ENCODE results near the gene HMX1. TPM values are rescaled to one million over a fixed set of nuclear protein-coding genes. Genes with fewer than 3 reads are reported as not detected.

Gene HMX1
- total RNA-seq, 2 experiments from 2014 or later = not detected

DNA sequence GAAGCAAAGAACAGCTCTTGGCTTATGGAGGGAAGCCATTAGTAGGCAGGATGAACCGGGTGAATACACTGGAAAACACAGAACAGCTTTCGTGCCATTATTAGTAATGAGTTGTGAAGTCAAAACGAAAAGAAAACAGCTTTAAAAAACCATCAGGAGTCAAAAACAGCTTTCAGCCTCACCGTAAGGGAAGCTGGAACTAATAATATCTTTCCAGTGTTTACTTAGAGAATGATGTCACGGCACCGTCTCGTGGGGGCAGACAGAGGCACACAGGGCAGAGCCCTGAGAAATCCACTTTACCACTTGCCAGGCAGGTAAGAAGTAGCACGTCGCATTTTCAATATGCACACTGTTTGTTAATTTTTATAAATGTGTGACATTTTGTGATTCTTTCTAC, 37.9 kb upstream of the HMX1 start:
- H3K4me3 ChIP-seq (ENCODE audit: low read length) = no peak overlapping the region
- CTCF ChIA-PET = no interaction called here

GRCh38 chr4:8908206-8908893, 36.7 kb upstream of the HMX1 start:
- Mint-ChIP-seq H3K4me3 (no peak overlapping the region), H3K27me3 (peaks cover 6% of the 10 kb centered on the region), H3K4me1 (ENCODE audit: low read depth) (no peaks in the 10 kb centered on the region), H3K9me3 (no peaks in the 10 kb centered on the region), H3K27ac (no peak overlapping the region), H3K36me3 (ENCODE audit: low read depth) (no peaks in the 10 kb centered on the region)
- no peak overlapping the region for H3K4me3 ChIP-seq (ENCODE audit: low read length)
- DNase-seq (peak in 1 of 14 experiments; percentile 26), ATAC-seq (ENCODE audit: poor library complexity) (no peak)
- ChIA-PET CTCF (no interaction called here), POLR2A (no interaction called here)
- intact Hi-C loops (cut with DNase I, micrococcal nuclease) = no loop called here
- H3K9me3 ChIP-seq (ENCODE audit: control insufficient read depth in 1 of 2, insufficient read depth in 1 of 2, low read length in 2 of 2) = peaks cover 0 to 42% of the 10 kb centered on the region in 2 experiments
- no peaks in the 10 kb centered on the region for H3K36me3 ChIP-seq (ENCODE audit: insufficient read depth, low read length)
- H3K27me3 ChIP-seq (ENCODE audit: control insufficient read depth in 1 of 2, insufficient read depth in 2 of 2, low read length in 2 of 2) = no peaks in the 10 kb centered on the region
- no peaks in the 10 kb centered on the region for H3K4me1 ChIP-seq (ENCODE audit: insufficient read depth, low read length)
- H3K27ac ChIP-seq (ENCODE audit: low read depth in 1 of 2, low read length in 2 of 2) = no peak overlapping the region
- TF ChIP-seq, protein P1, sequence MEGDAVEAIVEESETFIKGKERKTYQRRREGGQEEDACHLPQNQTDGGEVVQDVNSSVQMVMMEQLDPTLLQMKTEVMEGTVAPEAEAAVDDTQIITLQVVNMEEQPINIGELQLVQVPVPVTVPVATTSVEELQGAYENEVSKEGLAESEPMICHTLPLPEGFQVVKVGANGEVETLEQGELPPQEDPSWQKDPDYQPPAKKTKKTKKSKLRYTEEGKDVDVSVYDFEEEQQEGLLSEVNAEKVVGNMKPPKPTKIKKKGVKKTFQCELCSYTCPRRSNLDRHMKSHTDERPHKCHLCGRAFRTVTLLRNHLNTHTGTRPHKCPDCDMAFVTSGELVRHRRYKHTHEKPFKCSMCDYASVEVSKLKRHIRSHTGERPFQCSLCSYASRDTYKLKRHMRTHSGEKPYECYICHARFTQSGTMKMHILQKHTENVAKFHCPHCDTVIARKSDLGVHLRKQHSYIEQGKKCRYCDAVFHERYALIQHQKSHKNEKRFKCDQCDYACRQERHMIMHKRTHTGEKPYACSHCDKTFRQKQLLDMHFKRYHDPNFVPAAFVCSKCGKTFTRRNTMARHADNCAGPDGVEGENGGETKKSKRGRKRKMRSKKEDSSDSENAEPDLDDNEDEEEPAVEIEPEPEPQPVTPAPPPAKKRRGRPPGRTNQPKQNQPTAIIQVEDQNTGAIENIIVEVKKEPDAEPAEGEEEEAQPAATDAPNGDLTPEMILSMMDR (IDR thresholded peaks at IDR 0.05) = no peak

More for the DNA sequence above, 37.9 kb upstream of the HMX1 start:
- no peaks in the 10 kb centered on the region for H3K27me3 ChIP-seq (ENCODE audit: control insufficient read depth in 1 of 2, insufficient read depth in 2 of 2, low read length in 2 of 2)
- Mint-ChIP-seq H3K27ac (no peak overlapping the region), H3K9me3 (no peaks in the 10 kb centered on the region), H3K4me3 (no peak overlapping the region), H3K27me3 (peaks cover 6% of the 10 kb centered on the region), H3K4me1 (ENCODE audit: low read depth) (no peaks in the 10 kb centered on the region), H3K36me3 (ENCODE audit: low read depth) (no peaks in the 10 kb centered on the region)
- DNase-seq = no peak
- POLR2A ChIA-PET = no interaction called here
- peaks cover 0 to 34% of the 10 kb centered on the region in 2 experiments for H3K9me3 ChIP-seq (ENCODE audit: control insufficient read depth in 1 of 2, insufficient read depth in 1 of 2, low read length in 2 of 2)
- no peak for ATAC-seq (ENCODE audit: poor library complexity)
- intact Hi-C loops (cut with DNase I, micrococcal nuclease) = no loop called here
- H3K36me3 ChIP-seq (ENCODE audit: insufficient read depth, low read length) = no peaks in the 10 kb centered on the region
- TF ChIP-seq, protein P1 (IDR thresholded peaks at IDR 0.05) = no peak
- H3K4me1 ChIP-seq (ENCODE audit: insufficient read depth, low read length) = no peaks in the 10 kb centered on the region
- no peak overlapping the region for H3K27ac ChIP-seq (ENCODE audit: low read depth in 1 of 2, low read length in 2 of 2)

DNA sequence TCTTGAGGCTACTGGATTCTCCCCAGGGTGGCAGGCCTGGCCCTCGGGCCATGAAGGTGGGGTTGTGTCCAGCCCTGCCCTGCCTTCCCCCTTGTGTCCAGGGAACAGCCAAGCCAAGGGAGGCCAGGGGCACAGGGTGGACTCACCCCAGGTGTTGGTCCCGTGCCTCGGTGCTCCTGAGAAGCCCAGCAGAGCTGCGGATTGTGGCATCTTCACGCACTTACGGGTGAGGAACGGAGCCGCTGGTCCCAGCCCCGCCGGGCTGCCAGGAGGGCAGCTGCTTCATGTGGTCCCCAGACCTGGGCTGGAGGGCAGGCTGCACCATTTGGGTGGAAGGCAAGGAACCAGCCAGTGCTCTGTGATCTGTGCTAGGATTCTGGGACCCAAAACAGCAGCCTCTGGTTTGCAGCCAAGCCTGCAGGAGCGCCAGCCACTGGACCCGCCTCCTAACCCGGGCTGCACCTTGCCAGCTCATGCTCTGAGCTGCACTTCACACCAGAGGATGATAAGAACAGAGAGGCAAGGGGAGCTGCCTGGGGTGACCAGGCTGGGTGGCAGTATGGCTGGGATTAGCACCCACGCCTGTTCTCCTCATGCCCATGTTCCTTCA, 36.1 kb upstream of the HMX1 start:
- Histone ChIP-seq H3K9me3 (ENCODE audit: control insufficient read depth in 1 of 2, insufficient read depth in 1 of 2, low read length in 2 of 2) (peaks cover 0 to 49% of the 10 kb centered on the region in 2 experiments), H3K4me1 (ENCODE audit: insufficient read depth, low read length) (no peaks in the 10 kb centered on the region), H3K27me3 (ENCODE audit: control insufficient read depth in 1 of 2, insufficient read depth in 2 of 2, low read length in 2 of 2) (no peaks in the 10 kb centered on the region), H3K27ac (ENCODE audit: low read depth in 1 of 2, low read length in 2 of 2) (no peak overlapping the region), H3K4me3 (ENCODE audit: low read length) (no peak overlapping the region), H3K36me3 (ENCODE audit: insufficient read depth, low read length) (no peaks in the 10 kb centered on the region)
- H3K27ac Mint-ChIP-seq = no peak overlapping the region
- intact Hi-C loops (cut with DNase I, micrococcal nuclease) = no loop called here
- CTCF ChIA-PET = no interaction called here
- H3K4me3 Mint-ChIP-seq = no peak overlapping the region
- no peaks in the 10 kb centered on the region for H3K36me3 Mint-ChIP-seq (ENCODE audit: low read depth)
- no peak for ATAC-seq (ENCODE audit: poor library complexity)
- DNase-seq = peak in 1 of 14 experiments; percentile 16
- no peaks in the 10 kb centered on the region for H3K9me3 Mint-ChIP-seq
- H3K4me1 Mint-ChIP-seq (ENCODE audit: low read depth) = no peaks in the 10 kb centered on the region
- POLR2A ChIA-PET = no interaction called here
- TF ChIP-seq, protein P1 (IDR thresholded peaks at IDR 0.05) = no peak
- peaks cover 6% of the 10 kb centered on the region for H3K27me3 Mint-ChIP-seq
